H1 (cell line): ENCODE measurements around the gene TMEM45B.
A peak's percentile ranks its signal among the peaks of the same experiment; 100 is the strongest.
"Not testable (repeated sequence)": the region's sequence is repeated elsewhere in the genome, so short reads cannot be mapped to it uniquely, and the experiment has no call there.

Source experiments
- CHD2 ChIP-seq: IDR thresholded peaks from 2 replicates; pipeline ENCODE4 v1.6.1; 2012; ENCODE audit warnings: low read length, improper control_type of control experiment
- CTCF ChIP-seq, 3 experiments: IDR thresholded peaks; 1 replicate in 2 of 3; 2 replicates in 1 of 3; pipeline versions ENCODE4 v1.5.1 to v1.6.1; 2011; ENCODE audit warnings: low read length in 3 of 3, mild to moderate bottlenecking in 3 of 3, inconsistent platforms in 2 of 3, low read depth in 1 of 3, moderate library complexity in 1 of 3; ENCODE audit not compliant: insufficient read depth in 1 of 3; ENCODE audit errors: control extremely low read depth in 1 of 3
- KDM1A ChIP-seq: fragments of 200-600, 300-600 bp; sonication (generic); IDR thresholded peaks from 2 replicates; pipeline ENCODE4 v1.7.1; 2016; ENCODE audit warnings: mild to moderate bottlenecking, low read length, borderline replicate concordance
- SP1 ChIP-seq: IDR thresholded peaks from 2 replicates; pipeline ENCODE4 v1.6.1; 2011; ENCODE audit warnings: low read depth, low read length
- SUZ12 ChIP-seq: fragments of 200-600 bp; sonication (generic); IDR thresholded peaks from 2 replicates; pipeline ENCODE4 v1.6.1; 2012; ENCODE audit warnings: mild to moderate bottlenecking, inconsistent platforms, low read length, moderate library complexity, mixed read lengths

DNA sequence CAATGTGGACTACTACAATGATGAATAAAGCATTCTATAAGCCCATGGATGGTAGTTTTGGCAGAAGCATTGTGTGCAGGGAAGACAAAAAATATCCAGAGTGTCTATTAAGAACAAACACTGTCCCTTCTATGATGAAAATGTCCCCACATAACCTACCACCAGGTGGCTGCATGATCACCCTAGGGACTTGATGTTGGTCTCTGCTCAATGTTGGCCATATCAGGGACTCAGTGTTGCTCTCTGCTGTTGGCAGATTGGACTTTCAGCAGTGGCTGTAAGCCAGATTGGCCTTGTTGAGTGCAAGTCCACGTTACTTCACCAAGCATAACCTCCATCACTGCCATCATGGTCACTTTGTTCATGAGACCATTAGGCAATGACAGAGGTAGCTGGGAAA lies 44.2 kb upstream of the TMEM45B start:
- TF ChIP-seq CTCF (IDR thresholded peaks at IDR 0.05; ENCODE audit: control extremely low read depth in 1 of 3, insufficient read depth in 1 of 3, low read depth in 1 of 3, low read length in 3 of 3): peak in 1 of 3 experiments; percentile 13; a peak in 1 of 4 replicates
- not testable (repeated sequence) for TF ChIP-seq SP1, CHD2, SUZ12, KDM1A
